NT2/D1 (cell line): Measurements from ENCODE around the gene MAGI2.

Experiments
- SUZ12 ChIP-seq: IDR thresholded peaks from 2 replicates; pipeline ENCODE4 v1.6.1; 2011; ENCODE audit not compliant: insufficient read length, insufficient read depth; ENCODE audit errors: extremely low read depth
- ZNF274 ChIP-seq: IDR thresholded peaks from 2 replicates; pipeline ENCODE4 v1.6.1; 2011; ENCODE audit warnings: mild to moderate bottlenecking, low read depth, low read length

GRCh38 chr7:78953090-78953489 is 500.4 kb downstream of the MAGI2 start:
- no peak for TF ChIP-seq SUZ12
- no peak for TF ChIP-seq ZNF274
